HUES48 (cell line): ENCODE results near the gene SGIP1.

Experiments
- H3K27ac ChIP-seq: one replicate; pipeline ENCODE4 v1.7.0; 2013; ENCODE audit warnings: low read depth, low read length, inconsistent platforms
- H3K27me3 ChIP-seq: 2 replicates; pipeline ENCODE4 v1.6.1; 2013; ENCODE audit warnings: mild to moderate bottlenecking, low read length; ENCODE audit not compliant: control insufficient read depth, insufficient read depth
- H3K36me3 ChIP-seq: 2 replicates; pipeline ENCODE4 v1.6.1; 2013; ENCODE audit warnings: low read length; ENCODE audit not compliant: control insufficient read depth, insufficient read depth
- H3K4me1 ChIP-seq: 2 replicates; pipeline ENCODE4 v1.6.1; 2013; ENCODE audit warnings: mild to moderate bottlenecking, low read length; ENCODE audit not compliant: control insufficient read depth, insufficient read depth
- H3K4me3 ChIP-seq: 2 replicates; pipeline ENCODE4 v1.5.1; 2013; ENCODE audit warnings: mild to moderate bottlenecking, low read depth, low read length
- H3K9ac ChIP-seq: 2 replicates; pipeline ENCODE4 v1.6.1; 2013; ENCODE audit warnings: mild to moderate bottlenecking, low read depth, low read length, moderate library complexity
- H3K9me3 ChIP-seq: 2 replicates; pipeline ENCODE4 v1.6.1; 2013; ENCODE audit warnings: low read length; ENCODE audit not compliant: control insufficient read depth, insufficient read depth

The SGIP1 gene

DNA sequence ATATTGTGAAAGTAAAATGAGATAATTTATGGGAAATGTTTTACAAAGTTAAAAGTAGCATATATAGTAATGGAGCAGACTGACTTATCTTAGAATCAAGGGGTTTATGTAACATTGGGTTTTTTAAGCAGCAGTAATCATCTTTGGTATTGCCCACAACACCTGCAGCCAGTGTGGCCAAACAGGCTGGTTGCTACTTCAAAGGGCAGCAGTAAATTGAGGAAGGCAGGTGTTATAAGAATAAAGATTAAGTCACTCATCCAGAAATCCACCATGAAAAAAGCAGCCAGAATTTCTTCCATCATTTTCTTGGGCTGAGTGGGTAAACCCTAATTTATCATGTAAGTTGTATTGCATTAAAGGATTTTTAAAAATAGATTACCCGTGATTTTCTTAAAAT, 235.0 kb downstream of the SGIP1 start:
- no peak overlapping the region for H3K4me3 ChIP-seq

DNA sequence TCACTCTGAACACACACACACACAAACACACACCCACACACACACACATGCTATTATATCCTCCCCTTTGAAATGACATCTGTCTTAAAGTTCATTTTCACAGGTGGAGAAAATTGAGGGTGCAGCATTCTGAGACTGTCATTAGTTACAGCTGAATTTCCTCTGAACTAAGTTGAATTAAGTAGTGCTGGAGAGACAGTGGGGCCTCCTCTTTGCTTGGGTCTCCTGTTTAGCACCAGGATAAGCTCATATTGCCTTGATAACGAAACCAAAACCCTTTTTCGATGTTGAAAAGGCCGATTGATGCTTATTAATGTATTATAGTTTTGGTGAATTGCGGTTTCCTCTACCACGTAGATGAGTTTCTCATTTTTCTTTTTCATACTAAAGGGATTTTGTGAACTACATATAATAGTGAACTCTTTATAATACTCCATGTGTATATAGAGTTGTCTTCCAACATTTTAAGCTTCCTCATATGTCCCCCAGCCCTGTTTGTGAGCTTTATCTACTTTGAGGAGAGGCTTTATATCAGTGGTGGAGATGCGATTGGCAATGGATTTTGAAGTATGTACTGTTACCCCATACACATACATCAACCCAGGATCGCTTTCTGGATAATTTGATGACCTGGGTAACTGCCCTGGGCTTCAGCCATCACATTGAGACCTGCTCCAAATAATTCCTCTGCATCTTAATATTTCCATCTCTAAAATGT, 235.7 kb downstream of the SGIP1 start:
- Histone ChIP-seq H3K4me3 (no peak overlapping the region), H3K27me3 (no peaks in the 10 kb centered on the region), H3K9ac (no peak overlapping the region), H3K9me3 (no peaks in the 10 kb centered on the region), H3K4me1 (no peaks in the 10 kb centered on the region), H3K27ac (no peak overlapping the region), H3K36me3 (no peaks in the 10 kb centered on the region)

More for the DNA sequence above, 235.0 kb downstream of the SGIP1 start:
- Histone ChIP-seq H3K27ac (no peak overlapping the region), H3K36me3 (no peaks in the 10 kb centered on the region), H3K9ac (no peak overlapping the region), H3K4me1 (no peaks in the 10 kb centered on the region), H3K27me3 (no peaks in the 10 kb centered on the region), H3K9me3 (no peaks in the 10 kb centered on the region)

DNA sequence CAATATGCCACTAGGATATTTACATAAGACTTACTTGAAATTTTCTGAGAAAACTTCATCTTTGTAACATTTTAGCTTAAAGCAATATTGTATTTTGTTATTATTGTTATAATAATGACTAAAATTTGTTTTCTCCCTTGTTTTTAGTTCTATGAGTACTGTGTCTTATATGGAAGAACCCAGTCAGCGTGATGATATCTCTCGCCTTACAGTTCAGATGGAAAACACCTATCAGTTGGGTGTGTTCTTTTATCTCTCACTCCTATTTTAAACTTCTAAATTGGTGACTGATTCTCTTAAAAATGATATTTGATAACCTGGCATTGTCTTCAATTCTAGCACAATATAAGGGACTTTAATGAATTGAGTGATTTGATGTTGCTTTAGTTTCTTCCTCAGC, 236.3 kb downstream of the SGIP1 start:
- no peak overlapping the region for H3K27ac ChIP-seq
- H3K9me3 ChIP-seq = no peaks in the 10 kb centered on the region
- H3K27me3 ChIP-seq = no peaks in the 10 kb centered on the region
- no peak overlapping the region for H3K9ac ChIP-seq
- no peak overlapping the region for H3K4me3 ChIP-seq
- H3K36me3 ChIP-seq = no peaks in the 10 kb centered on the region
- H3K4me1 ChIP-seq = no peaks in the 10 kb centered on the region

DNA sequence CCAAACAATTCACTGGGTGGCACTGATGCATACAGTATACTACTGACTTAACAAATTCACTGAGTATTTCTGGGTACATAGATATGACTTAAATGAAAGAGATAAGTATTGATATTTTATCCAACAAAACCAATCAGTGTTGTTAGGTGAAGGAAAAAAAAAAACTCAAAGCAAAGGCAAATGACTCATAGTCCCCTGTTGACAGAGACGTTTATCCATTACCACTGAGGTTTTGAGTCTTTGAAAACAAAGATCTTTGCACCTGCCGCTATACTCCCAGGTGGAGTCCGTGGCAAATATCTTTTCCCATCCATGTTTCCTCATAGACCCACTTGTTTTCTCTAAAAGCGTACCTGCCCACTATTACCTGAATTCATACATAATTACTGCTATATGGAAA, 236.7 kb downstream of the SGIP1 start:
- Histone ChIP-seq H3K27me3 (no peaks in the 10 kb centered on the region), H3K27ac (no peak overlapping the region), H3K9ac (no peak overlapping the region), H3K9me3 (no peaks in the 10 kb centered on the region), H3K36me3 (no peaks in the 10 kb centered on the region), H3K4me1 (no peaks in the 10 kb centered on the region), H3K4me3 (no peak overlapping the region)

DNA sequence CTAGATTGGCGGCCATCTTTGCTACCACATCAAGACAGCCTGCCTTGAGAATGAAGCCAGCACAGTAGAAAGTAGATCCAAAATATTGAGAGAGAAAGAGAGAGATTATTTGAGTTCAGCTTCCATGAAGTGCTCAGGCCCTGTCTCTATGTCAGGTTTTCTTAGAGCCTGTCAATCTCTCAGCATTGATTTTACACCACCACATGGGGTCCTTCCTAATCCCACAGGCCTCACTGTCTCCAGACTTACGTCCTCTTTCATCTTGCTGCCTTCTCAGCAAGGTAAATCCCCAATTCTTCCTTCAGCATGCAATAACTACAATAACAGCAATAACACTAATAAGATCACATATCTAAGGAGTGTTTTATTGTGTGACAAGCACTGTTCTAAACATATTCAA, 239.3 kb downstream of the SGIP1 start:
- no peak overlapping the region for H3K27ac ChIP-seq
- H3K27me3 ChIP-seq = no peaks in the 10 kb centered on the region
- H3K9ac ChIP-seq = no peak overlapping the region
- no peaks in the 10 kb centered on the region for H3K36me3 ChIP-seq
- H3K4me3 ChIP-seq = no peak overlapping the region
- no peaks in the 10 kb centered on the region for H3K9me3 ChIP-seq
- no peaks in the 10 kb centered on the region for H3K4me1 ChIP-seq

DNA sequence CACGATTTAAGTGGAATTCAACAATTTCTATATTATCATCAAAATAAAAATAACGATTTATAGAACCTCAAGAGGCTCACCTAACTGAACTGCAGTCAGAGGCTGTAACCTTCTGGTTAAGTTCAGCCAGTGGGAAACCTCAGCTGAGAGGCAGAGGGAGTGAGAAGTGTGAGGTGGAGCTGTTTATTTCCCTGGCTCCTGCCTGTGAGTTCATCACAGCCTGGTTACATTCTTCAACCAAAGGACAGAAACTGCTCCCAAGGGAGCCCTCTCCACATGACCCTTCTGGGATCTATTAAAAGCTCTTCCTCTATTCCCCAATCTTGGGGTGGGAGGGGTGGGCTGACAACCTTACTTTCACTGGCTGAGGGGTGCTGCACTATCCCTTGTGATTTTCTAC, 240.5 kb downstream of the SGIP1 start:
- Histone ChIP-seq H3K4me3 (no peak overlapping the region), H3K27ac (no peak overlapping the region), H3K36me3 (no peaks in the 10 kb centered on the region), H3K4me1 (no peaks in the 10 kb centered on the region), H3K9me3 (no peaks in the 10 kb centered on the region), H3K27me3 (no peaks in the 10 kb centered on the region), H3K9ac (no peak overlapping the region)

DNA sequence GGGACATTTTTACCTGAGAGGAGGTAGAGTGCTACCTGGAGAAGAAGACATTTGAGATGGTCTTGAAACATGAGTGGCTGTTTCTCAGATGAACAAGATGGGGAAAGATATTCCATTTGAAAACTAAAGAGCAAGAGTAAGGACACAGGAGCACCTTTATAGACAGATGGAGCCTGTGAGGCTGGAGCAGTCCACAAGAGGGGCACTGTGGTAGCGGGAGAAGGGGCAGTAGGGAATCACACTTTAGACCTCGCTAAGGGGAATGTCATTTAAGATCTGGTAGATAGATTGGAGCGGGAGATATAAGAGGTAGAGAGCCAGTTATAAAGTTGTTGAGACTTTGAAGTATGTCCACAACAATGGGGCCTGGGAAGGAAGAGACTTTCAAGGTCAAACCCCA, 241.7 kb downstream of the SGIP1 start:
- Histone ChIP-seq H3K4me1 (no peaks in the 10 kb centered on the region), H3K36me3 (no peaks in the 10 kb centered on the region), H3K9ac (no peak overlapping the region), H3K9me3 (no peaks in the 10 kb centered on the region; the same call in 1 of the 2 replicates), H3K27me3 (no peaks in the 10 kb centered on the region), H3K27ac (no peak overlapping the region), H3K4me3 (no peak overlapping the region)

DNA sequence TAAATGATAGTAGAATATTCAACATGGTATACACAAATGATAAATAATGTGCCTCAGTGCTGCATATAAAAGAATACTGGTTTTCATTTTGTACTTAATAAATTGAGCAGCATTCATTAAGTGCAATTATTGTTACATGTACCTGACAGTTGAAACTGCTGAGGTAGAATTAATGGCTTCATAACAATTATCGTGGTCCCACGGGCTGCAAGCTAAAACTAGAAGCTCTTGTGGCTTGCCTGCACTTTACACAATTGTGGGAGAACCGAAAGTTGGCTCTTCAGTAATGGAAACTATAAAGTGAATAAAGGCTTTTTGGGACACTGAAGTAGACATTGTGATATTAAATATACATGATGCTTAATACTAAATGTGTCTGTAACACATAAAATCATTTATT, 243.9 kb downstream of the SGIP1 start:
- Histone ChIP-seq H3K4me1 (no peaks in the 10 kb centered on the region), H3K27me3 (no peaks in the 10 kb centered on the region), H3K4me3 (no peak overlapping the region), H3K27ac (no peak overlapping the region), H3K9ac (no peak overlapping the region), H3K9me3 (no peaks in the 10 kb centered on the region; the same call in 1 of the 2 replicates), H3K36me3 (no peaks in the 10 kb centered on the region)

DNA sequence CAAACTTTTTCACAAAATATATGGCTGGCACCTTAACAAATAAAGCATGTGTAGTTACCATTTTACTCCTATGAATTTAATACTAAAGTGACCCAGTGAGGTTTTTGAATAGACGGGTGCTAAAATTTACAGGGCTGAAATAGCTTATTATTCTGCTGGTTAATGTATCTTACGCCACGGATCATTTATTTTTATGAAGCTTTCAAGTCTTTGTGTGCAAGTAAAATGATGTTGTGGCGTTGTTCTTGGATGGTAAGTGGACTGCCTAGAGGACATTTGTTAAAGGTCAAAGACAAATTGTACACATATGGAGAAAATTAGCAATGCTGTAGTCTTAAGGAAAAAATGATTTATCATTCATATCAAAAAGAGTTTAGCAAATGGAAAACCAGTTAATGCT, 244.3 kb downstream of the SGIP1 start:
- no peaks in the 10 kb centered on the region for H3K36me3 ChIP-seq
- H3K4me3 ChIP-seq = no peak overlapping the region
- H3K9ac ChIP-seq = no peak overlapping the region
- H3K9me3 ChIP-seq = no peaks in the 10 kb centered on the region; the same call in 1 of the 2 replicates
- no peaks in the 10 kb centered on the region for H3K4me1 ChIP-seq
- H3K27me3 ChIP-seq = no peaks in the 10 kb centered on the region
- H3K27ac ChIP-seq = no peak overlapping the region

DNA sequence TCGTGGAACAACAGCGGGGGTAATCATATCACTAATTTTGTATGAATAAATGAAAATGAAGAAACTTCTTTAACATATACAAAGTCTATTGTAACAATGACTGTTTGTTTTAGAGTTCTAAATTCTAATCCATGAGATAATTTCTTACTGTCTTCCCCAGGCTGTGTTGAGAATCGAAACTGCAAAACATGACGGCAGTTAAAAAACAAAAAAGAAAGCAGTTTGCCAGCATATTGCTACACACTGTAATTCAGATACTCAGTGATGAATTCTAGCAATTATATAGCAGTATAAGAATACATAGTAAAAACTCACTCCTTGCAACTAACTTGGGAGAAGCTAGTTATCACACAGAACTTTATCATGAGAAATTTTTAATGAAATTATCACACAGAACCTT, 245.0 kb downstream of the SGIP1 start:
- H3K9ac ChIP-seq = no peak overlapping the region
- no peaks in the 10 kb centered on the region for H3K4me1 ChIP-seq
- H3K36me3 ChIP-seq = no peaks in the 10 kb centered on the region
- H3K27ac ChIP-seq = no peak overlapping the region
- no peak overlapping the region for H3K4me3 ChIP-seq
- no peaks in the 10 kb centered on the region; the same call in 1 of the 2 replicates for H3K9me3 ChIP-seq
- no peaks in the 10 kb centered on the region for H3K27me3 ChIP-seq

DNA sequence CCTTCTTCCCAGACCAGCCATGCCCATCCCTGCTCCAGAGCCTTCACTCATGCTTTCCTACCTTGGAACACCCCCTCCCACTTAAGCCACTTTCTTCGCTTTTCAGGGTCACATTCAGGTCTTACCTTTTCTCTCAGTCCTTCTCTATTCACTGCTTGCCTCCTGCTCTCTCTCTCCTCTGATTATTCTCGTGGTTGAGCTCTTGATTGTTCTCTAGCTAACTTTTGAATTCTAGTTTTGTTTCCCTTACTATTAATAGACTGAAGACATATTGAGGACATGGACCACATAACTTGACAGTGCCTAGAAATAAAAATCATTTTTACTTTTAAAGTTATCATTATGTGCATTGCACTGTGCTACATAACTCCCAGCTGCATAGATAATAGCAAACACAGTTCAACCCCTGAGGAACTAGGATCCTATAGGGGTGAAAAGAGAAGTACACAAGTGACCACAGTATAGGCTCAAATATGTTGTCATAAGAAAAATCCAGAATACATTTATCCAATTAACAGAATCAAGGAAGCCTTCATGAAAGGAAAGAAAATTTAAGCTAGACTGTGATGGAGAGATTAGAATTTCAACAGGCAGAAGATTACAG, 245.6 kb downstream of the SGIP1 start:
- H3K27ac ChIP-seq = no peak overlapping the region
- H3K9ac ChIP-seq = no peak overlapping the region
- no peaks in the 10 kb centered on the region; the same call in 1 of the 2 replicates for H3K9me3 ChIP-seq
- H3K27me3 ChIP-seq = no peaks in the 10 kb centered on the region
- no peaks in the 10 kb centered on the region for H3K36me3 ChIP-seq
- H3K4me3 ChIP-seq = no peak overlapping the region
- H3K4me1 ChIP-seq = no peaks in the 10 kb centered on the region
